ENCODE measurements around the gene RBM38.

DNA sequence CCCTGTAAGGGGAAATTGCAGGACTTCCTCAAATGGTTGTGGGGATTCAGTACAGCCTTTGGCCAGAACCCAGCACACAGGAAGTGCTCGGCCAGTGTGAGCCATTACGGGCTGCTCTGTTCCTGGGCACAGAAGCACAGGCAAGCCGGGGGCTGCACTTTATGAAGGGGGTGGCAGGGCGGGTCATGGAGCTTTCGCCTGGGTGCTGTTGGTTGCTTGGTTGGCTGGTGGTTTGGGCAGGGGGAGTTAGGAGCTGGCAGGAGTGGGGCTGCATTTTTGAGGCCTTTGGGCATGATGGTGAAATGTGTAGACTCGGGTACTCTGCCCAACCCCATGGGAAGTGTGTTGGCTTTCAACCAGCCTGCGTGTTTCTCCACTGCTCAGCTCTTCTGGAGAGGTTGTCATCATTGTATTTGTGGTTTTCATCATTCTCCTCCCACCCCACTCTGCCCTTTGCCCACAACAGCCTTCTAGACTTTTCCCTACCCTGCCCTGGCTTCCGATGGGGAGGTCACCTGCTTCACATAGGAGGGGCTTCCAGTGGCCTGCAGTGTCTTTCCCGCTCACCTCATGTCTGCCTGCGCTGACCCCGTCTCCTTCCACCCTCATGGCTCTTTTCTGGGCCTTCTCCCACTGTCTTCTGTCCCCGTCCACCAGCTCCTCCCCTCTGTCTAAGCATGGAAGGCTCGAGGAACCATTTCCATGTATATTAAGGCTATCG lies 16.1 kb upstream of the RBM38 start:
- TF ChIP-seq POLR2A (IDR thresholded peaks at IDR 0.05) = no peak
- TF ChIP-seq, protein P1, sequence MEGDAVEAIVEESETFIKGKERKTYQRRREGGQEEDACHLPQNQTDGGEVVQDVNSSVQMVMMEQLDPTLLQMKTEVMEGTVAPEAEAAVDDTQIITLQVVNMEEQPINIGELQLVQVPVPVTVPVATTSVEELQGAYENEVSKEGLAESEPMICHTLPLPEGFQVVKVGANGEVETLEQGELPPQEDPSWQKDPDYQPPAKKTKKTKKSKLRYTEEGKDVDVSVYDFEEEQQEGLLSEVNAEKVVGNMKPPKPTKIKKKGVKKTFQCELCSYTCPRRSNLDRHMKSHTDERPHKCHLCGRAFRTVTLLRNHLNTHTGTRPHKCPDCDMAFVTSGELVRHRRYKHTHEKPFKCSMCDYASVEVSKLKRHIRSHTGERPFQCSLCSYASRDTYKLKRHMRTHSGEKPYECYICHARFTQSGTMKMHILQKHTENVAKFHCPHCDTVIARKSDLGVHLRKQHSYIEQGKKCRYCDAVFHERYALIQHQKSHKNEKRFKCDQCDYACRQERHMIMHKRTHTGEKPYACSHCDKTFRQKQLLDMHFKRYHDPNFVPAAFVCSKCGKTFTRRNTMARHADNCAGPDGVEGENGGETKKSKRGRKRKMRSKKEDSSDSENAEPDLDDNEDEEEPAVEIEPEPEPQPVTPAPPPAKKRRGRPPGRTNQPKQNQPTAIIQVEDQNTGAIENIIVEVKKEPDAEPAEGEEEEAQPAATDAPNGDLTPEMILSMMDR (IDR thresholded peaks at IDR 0.05) = no peak

Data from lower leg skin (tissue), 3 donors.